ENCODE data around the gene PPP2R5C.
A peak's percentile ranks its signal among the peaks of the same experiment; 100 is the strongest.

Gene PPP2R5C

GRCh38 chr14:101757064-101757838, 4.3 kb upstream of the PPP2R5C start:
- DNase-seq: no peak

- DNase-seq: no peak
Measured at GRCh38 chr14:101757839-101758211, 3.7 kb upstream of the PPP2R5C start.

- DNase-seq: no peak
Measured at GRCh38 chr14:101758913-101759593, 2.5 kb upstream of the PPP2R5C start.

GRCh38 chr14:101760138-101761011, 1.1 kb upstream of the PPP2R5C start:
- DNase-seq: peak; percentile 84

- DNase-seq: no peak
Measured at GRCh38 chr14:101761881-101762529, 496 bp downstream of the PPP2R5C start.

GRCh38 chr14:101762530-101763101, 1.1 kb downstream of the PPP2R5C start:
- DNase-seq: no peak

- DNase-seq: no peak
Measured at GRCh38 chr14:101763941-101764709, 2.6 kb downstream of the PPP2R5C start.

GRCh38 chr14:101767618-101768362, 6.3 kb downstream of the PPP2R5C start:
- no peak for DNase-seq

- DNase-seq: no peak
Measured at GRCh38 chr14:101770183-101770582, 8.7 kb downstream of the PPP2R5C start.

- DNase-seq: no peak
Measured at GRCh38 chr14:101772770-101773169, 11.3 kb downstream of the PPP2R5C start.

GRCh38 chr14:101773378-101773777, 11.9 kb downstream of the PPP2R5C start:
- no peak for DNase-seq

GRCh38 chr14:101774006-101774795, 12.7 kb downstream of the PPP2R5C start:
- DNase-seq: no peak

- no peak for DNase-seq
Measured at GRCh38 chr14:101774814-101775213, 13.3 kb downstream of the PPP2R5C start.

- DNase-seq: no peak
Measured at GRCh38 chr14:101775826-101776225, 14.3 kb downstream of the PPP2R5C start.

GRCh38 chr14:101776344-101776743, 14.8 kb downstream of the PPP2R5C start:
- DNase-seq: no peak

GRCh38 chr14:101780390-101780789, 18.9 kb downstream of the PPP2R5C start:
- DNase-seq: no peak

- DNase-seq: no peak
Measured at GRCh38 chr14:101780887-101781239, 19.4 kb downstream of the PPP2R5C start.

GRCh38 chr14:101781240-101782061, 19.9 kb downstream of the PPP2R5C start:
- no peak for DNase-seq

- no peak for DNase-seq
Measured at GRCh38 chr14:101783260-101784016, 21.9 kb downstream of the PPP2R5C start.

Measured in NCI-H2081 treated with DMSO at 0.1 percent for 48 hours (cell line).